Activated CD8-positive, alpha-beta memory T cell treated with anti-CD3 and anti-CD28 coated beads, Interleukin-2, amount 50 U/mL, for 4 hours (primary cell): ENCODE data around the gene MCHR1.
"Not testable (repeated sequence)": the region's sequence is repeated elsewhere in the genome, so short reads cannot be mapped to it uniquely, and the experiment has no call there.

ENCODE experiments used
- DNase-seq: peaks from one replicate; pipeline ENCODE4 v3.0.0-alpha.2; 2020

MCHR1 gene

GRCh38 chr22:40694411-40694810, 15.1 kb downstream of the MCHR1 start:
- DNase-seq, result no peak

GRCh38 chr22:40701274-40701673, 22.0 kb downstream of the MCHR1 start:
- DNase-seq, result no peak

GRCh38 chr22:40703174-40703573, 23.9 kb downstream of the MCHR1 start:
- no peak for DNase-seq

GRCh38 chr22:40703736-40704135, 24.5 kb downstream of the MCHR1 start:
- DNase-seq, result no peak

- DNase-seq, result no peak
Observed at GRCh38 chr22:40705918-40706682, 26.8 kb downstream of the MCHR1 start.

- no peak for DNase-seq
Observed at GRCh38 chr22:40707154-40707553, 27.9 kb downstream of the MCHR1 start.

- no peak for DNase-seq
Observed at GRCh38 chr22:40708177-40708576, 28.9 kb downstream of the MCHR1 start.

GRCh38 chr22:40709752-40710413, 30.6 kb downstream of the MCHR1 start:
- no peak for DNase-seq

GRCh38 chr22:40712311-40712710, 33.0 kb downstream of the MCHR1 start:
- no peak for DNase-seq

- DNase-seq, result no peak
Observed at GRCh38 chr22:40714499-40715337, 35.4 kb downstream of the MCHR1 start.

GRCh38 chr22:40716116-40716515, 36.8 kb downstream of the MCHR1 start:
- no peak for DNase-seq

GRCh38 chr22:40717657-40718056, 38.4 kb downstream of the MCHR1 start:
- DNase-seq, result not testable (repeated sequence)

GRCh38 chr22:40718250-40719204, 39.2 kb downstream of the MCHR1 start:
- no peak for DNase-seq

GRCh38 chr22:40719599-40719998, 40.3 kb downstream of the MCHR1 start:
- no peak for DNase-seq

- not testable (repeated sequence) for DNase-seq
Observed at GRCh38 chr22:40720156-40720537, 40.9 kb downstream of the MCHR1 start.

GRCh38 chr22:40720538-40721256, 41.4 kb downstream of the MCHR1 start:
- no peak for DNase-seq

GRCh38 chr22:40721266-40721665, 42.0 kb downstream of the MCHR1 start:
- DNase-seq, result no peak

GRCh38 chr22:40723396-40723933, 44.2 kb downstream of the MCHR1 start:
- no peak for DNase-seq

GRCh38 chr22:40726514-40726913, 47.2 kb downstream of the MCHR1 start:
- no peak for DNase-seq

- peak; percentile 27 for DNase-seq
Observed at GRCh38 chr22:40727070-40727963, 48.0 kb downstream of the MCHR1 start.
